GM21723 (cell line): ENCODE results near the gene IFNAR1.
"Not testable (repeated sequence)": the region's sequence is repeated elsewhere in the genome, so short reads cannot be mapped to it uniquely, and the experiment has no call there.

Experiments used
- ATAC-seq: cut with Tn5 transposase; IDR thresholded peaks from one replicate; pipeline ENCODE4 v1.9.1; 2021; ENCODE audit warnings: mild to moderate bottlenecking, moderate library complexity; ENCODE audit not compliant: unreplicated experiment

The IFNAR1 gene

DNA sequence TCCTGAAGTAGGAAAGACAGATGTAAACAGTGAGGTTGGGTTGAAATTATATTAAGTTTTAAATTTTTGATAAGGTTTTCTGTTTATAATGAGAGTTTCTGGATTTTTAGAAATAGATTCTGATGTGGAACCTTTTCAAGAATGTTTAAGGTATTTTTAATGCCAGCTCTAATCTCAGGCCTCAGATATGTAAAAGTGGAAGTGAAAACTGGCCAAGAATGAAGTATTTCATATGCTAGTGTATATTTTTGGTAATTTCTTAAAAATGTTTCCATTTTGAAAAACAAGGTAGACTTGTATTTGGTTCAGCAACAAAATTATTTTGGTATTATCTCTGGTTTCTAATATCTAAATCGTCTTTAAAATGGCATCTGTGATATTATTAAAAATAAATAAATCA is 14.4 kb downstream of the IFNAR1 start:
- ATAC-seq, result peak; percentile 56

- ATAC-seq, result no peak
Measured at GRCh38 chr21:33339918-33340317, 15.1 kb downstream of the IFNAR1 start.

DNA sequence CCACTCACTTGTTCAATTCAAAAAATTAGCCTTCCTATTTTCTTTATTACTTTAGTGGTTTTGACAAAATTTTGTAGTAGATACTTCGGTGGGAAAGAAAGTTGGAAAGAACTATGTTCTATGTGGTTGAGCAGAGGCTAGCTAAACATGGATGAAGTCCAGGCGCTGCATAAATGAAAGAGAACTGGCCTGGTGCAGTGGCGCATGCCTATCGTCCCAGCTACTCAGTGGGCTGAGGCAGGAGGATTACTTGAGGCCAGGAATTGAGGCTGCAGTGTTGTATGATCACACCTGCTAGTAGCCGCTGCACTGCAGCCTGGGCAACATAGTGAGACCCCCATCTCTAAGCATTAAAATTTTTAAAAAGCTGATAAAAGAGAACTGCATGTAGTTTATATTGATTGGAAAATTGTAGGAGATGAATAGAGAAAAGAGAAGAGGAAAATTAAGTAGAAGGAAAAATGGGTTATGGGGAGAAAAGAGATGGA is 21.0 kb downstream of the IFNAR1 start:
- ATAC-seq, result no peak

GRCh38 chr21:33348706-33349105 is 23.9 kb downstream of the IFNAR1 start:
- ATAC-seq, result no peak

- ATAC-seq, result no peak
Measured at GRCh38 chr21:33350676-33351075, 25.9 kb downstream of the IFNAR1 start.

GRCh38 chr21:33355355-33355754 is 30.6 kb downstream of the IFNAR1 start:
- ATAC-seq, result no peak

DNA sequence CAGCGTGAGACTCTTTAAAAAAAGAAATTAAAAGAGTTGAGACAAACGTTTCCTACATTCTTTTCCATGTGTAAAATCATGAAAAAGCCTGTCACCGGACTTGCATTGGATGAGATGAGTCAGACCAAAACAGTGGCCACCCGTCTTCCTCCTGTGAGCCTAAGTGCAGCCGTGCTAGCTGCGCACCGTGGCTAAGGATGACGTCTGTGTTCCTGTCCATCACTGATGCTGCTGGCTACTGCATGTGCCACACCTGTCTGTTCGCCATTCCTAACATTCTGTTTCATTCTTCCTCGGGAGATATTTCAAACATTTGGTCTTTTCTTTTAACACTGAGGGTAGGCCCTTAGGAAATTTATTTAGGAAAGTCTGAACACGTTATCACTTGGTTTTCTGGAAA is 31.2 kb downstream of the IFNAR1 start:
- ATAC-seq, result no peak

DNA sequence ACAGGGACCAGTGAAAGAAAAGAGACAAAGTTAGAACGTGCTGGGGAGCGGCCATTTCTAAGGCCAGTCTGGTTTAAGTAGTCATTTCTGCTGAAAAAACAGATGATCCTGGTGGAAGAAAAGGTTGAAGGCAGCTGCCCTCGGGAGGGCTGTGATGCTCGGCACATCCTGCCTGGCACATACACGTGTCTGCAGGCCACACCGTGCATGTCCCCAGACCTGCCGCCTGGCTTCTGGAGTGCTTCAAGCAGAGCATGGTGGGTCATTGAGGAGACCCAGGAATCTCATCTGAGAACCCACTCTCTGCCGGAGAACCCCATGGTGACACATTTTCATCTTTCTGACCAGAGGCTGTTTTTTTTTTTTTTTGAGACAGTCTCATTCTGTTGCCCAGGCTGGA is 32.4 kb downstream of the IFNAR1 start:
- no peak for ATAC-seq

GRCh38 chr21:33359446-33359845 is 34.7 kb downstream of the IFNAR1 start:
- ATAC-seq, result no peak

- ATAC-seq, result no peak
Measured at GRCh38 chr21:33360281-33360680, 35.5 kb downstream of the IFNAR1 start.

DNA sequence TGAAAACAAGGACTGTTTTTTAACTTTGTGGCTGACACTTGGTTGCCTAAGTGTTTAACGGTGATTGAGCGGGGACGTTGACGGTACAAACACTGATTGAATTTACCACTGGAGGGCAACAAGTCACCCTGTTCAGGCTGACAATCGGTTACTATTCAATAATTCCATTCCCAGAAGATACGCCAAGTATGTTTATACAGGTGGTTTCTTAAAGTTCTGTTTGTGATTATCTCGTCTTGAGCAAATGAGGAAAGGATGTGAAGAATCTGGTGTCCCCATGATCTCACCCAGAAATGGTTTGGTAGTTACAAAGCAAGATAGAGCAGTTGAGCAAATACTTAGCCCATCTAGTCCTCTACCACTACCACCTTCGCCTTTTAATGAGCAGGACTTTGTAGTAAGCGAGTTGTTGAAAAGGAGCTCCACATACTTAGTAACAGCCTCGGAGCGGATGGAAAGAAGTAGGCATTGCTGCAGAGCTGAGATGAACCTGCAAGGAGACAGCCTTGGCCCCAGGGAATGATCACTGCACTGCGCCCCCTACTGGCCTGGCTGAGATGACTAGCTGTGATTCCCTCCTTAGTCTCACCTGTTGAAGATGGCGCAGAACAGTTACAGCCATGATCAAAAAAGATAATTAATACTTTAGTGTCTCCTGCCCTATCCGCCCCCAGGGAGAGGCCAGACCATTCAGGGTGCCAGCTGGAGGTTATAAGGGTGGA is 36.3 kb downstream of the IFNAR1 start:
- peak; percentile 84 for ATAC-seq

- ATAC-seq, result peak; percentile 36
Measured at GRCh38 chr21:33362044-33362555, 37.3 kb downstream of the IFNAR1 start.

- not testable (repeated sequence) for ATAC-seq
Measured at GRCh38 chr21:33363911-33364609, 39.3 kb downstream of the IFNAR1 start.

- no peak for ATAC-seq
Measured at GRCh38 chr21:33364830-33365229, 40.1 kb downstream of the IFNAR1 start.

DNA sequence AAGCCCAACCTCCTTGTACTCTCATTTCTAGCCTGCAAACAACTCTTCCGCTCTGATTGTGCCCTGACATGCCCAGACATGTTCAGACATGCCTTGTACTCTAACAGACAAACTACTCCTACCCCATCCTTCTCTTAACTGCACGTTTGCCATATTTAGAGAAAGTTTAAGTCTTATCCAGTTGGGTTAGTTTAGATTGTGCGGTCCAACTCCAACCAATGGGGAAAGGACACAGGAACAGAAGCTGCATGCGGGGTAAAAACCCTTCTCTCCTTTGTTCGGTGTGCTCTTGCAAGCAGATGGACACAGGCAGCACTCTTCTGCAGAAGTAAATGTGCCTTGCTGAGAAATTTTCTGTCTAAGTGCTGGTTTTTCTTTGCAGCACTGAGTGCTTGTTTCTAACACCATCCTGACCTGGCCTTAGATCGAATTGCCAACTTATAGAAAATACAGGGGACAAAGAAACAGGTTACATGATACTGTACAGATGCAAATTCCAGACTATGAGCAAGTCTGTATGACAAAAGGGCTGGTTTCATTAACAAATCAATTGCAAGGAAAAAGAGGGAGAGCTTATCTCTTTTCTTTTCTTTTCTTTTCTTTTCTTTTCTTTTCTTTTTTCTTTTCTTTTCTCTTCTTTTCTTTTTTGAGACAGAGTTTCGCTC is 42.7 kb downstream of the IFNAR1 start:
- ATAC-seq, result no peak

- ATAC-seq, result no peak
Measured at GRCh38 chr21:33368124-33368523, 43.4 kb downstream of the IFNAR1 start.

GRCh38 chr21:33368576-33368975 is 43.8 kb downstream of the IFNAR1 start:
- ATAC-seq, result no peak

DNA sequence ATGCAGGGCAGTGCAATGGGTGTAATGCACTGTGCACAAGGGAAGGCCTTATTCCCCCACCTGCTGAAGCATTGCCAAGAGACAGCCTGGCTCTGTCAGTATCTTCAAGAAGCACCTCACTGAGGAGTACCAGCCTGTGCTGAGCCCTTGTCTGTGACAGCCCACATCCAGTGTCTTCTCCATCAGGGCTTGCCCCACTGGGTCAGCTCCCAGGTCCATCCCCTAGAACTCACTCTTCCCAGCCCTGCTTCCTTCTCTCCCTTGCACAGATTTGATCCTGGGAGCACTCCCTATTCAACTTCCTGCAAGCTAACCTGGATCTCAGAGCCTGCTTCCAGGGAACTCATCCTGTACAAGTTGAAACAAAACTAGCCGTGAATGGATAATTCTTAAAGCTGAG is 44.8 kb downstream of the IFNAR1 start:
- ATAC-seq, result no peak

GRCh38 chr21:33370305-33370704 is 45.5 kb downstream of the IFNAR1 start:
- no peak for ATAC-seq

DNA sequence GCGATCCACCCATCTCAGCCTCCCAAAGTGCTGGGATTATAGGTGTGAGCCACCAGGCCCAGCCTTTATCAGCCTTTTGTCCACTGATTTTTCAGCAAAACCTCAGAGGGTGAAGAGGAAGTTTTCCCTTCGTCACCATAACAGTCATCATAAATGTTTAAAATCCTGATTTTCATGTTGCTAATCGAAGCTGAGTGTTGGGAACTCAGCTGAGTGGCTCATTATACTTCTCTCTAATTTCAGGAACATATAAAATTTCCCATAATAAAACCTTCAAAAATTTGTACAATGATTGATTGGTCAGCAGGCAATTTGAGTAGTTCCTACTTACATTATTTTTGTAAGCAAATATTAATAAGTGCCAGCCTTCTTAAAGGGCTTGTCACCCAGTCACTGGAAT is 46.6 kb downstream of the IFNAR1 start:
- no peak for ATAC-seq

DNA sequence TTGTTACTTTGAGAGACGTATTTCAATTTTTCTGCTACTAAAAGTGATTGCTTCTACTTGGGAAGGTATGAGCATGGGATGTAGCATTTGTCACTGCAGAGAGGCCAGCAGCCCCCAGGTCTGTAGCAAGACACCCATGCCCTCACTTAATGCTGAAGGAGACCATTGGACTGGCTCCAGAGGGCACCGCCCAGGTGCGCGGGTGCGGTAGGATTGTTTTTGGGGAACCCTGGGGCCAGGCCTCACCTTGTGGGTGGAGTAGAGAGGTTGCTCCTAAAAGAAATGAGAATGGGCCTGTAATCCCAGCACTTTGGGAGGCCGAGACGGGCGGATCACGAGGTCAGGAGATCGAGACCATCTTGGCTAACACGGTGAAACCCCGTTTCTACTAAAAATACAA is 47.8 kb downstream of the IFNAR1 start:
- no peak for ATAC-seq

GRCh38 chr21:33373451-33373850 is 48.7 kb downstream of the IFNAR1 start:
- ATAC-seq, result no peak
